WTC11 (cell line): Measurements from ENCODE around the gene SLC35F4.

Experiments used
- CREB1 ChIP-seq: sonication (generic); formaldehyde crosslinking; IDR thresholded peaks from 2 replicates; pipeline ENCODE4 v1.8.0; 2023; ENCODE audit warnings: mild to moderate bottlenecking, missing genetic modification reagents
- TEAD1 ChIP-seq: sonication (generic); formaldehyde crosslinking; IDR thresholded peaks from 2 replicates; pipeline ENCODE4 v1.8.0; 2022; ENCODE audit warnings: mild to moderate bottlenecking, missing genetic modification reagents
- TF ChIP-seq, protein P1 (sequence below): sonication (generic); formaldehyde crosslinking; IDR thresholded peaks from 2 replicates; pipeline ENCODE4 v1.8.1; 2023; ENCODE audit warnings: mild to moderate bottlenecking, missing genetic modification reagents
- TF ChIP-seq, protein P2 (sequence below): fragments of 200-600 bp; IDR thresholded peaks from 2 replicates; pipeline ENCODE4 v1.8.0; 2022; ENCODE audit warnings: antibody characterized with exemption

DNA sequence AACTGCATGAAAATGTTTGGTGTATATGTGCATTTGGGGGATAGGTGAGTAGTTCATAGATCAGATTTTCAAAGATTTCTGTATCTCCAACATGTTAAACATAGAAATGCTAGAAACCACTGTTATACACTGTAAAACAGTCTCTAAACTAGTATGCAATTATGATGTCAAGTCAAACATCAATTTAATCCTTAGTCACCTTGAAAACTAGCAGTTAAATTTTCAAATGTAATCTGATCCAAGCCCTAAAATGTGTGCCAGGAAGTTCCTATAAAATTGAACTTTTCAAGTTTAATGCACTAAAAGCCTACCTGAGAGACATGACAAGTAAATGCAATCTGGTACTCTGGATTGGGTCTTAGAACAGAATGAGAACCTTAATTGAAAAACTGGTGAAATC is 14.5 kb downstream of the SLC35F4 start:
- TF ChIP-seq, protein P1, sequence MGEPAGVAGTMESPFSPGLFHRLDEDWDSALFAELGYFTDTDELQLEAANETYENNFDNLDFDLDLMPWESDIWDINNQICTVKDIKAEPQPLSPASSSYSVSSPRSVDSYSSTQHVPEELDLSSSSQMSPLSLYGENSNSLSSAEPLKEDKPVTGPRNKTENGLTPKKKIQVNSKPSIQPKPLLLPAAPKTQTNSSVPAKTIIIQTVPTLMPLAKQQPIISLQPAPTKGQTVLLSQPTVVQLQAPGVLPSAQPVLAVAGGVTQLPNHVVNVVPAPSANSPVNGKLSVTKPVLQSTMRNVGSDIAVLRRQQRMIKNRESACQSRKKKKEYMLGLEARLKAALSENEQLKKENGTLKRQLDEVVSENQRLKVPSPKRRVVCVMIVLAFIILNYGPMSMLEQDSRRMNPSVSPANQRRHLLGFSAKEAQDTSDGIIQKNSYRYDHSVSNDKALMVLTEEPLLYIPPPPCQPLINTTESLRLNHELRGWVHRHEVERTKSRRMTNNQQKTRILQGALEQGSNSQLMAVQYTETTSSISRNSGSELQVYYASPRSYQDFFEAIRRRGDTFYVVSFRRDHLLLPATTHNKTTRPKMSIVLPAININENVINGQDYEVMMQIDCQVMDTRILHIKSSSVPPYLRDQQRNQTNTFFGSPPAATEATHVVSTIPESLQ (CRISPR knock-in tag): no peak
- TF ChIP-seq, protein P2, sequence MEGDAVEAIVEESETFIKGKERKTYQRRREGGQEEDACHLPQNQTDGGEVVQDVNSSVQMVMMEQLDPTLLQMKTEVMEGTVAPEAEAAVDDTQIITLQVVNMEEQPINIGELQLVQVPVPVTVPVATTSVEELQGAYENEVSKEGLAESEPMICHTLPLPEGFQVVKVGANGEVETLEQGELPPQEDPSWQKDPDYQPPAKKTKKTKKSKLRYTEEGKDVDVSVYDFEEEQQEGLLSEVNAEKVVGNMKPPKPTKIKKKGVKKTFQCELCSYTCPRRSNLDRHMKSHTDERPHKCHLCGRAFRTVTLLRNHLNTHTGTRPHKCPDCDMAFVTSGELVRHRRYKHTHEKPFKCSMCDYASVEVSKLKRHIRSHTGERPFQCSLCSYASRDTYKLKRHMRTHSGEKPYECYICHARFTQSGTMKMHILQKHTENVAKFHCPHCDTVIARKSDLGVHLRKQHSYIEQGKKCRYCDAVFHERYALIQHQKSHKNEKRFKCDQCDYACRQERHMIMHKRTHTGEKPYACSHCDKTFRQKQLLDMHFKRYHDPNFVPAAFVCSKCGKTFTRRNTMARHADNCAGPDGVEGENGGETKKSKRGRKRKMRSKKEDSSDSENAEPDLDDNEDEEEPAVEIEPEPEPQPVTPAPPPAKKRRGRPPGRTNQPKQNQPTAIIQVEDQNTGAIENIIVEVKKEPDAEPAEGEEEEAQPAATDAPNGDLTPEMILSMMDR: no peak
- TF ChIP-seq CREB1 (CRISPR knock-in tag): no peak
- no peak for TF ChIP-seq TEAD1 (CRISPR knock-in tag)
